Measurements from ENCODE around the gene MMP20. TPM values are rescaled to one million over a fixed set of nuclear protein-coding genes. Genes with fewer than 3 reads are reported as not detected.

Gene MMP20
- total RNA-seq, 4 donors from 2014 or later: not detected

GRCh38 chr11:102661040-102661439 is 35.9 kb upstream of the MMP20 start:
- no peak for TF ChIP-seq POLR2A (IDR thresholded peaks at IDR 0.05)
- TF ChIP-seq CTCF (IDR thresholded peaks at IDR 0.05): no peak
- Histone ChIP-seq H3K4me1 (no peaks in the 10 kb centered on the region), H3K27ac (no peak overlapping the region), H3K36me3 (no peaks in the 10 kb centered on the region), H3K27me3 (no peaks in the 10 kb centered on the region), H3K9me3 (no peaks in the 10 kb centered on the region), H3K4me3 (no peak overlapping the region)
- no peak for DNase-seq

- no peak for TF ChIP-seq CTCF (IDR thresholded peaks at IDR 0.05)
- TF ChIP-seq POLR2A (IDR thresholded peaks at IDR 0.05): no peak
- H3K36me3 ChIP-seq: no peaks in the 10 kb centered on the region
Measured at GRCh38 chr11:102656528-102656927, 31.4 kb upstream of the MMP20 start.

GRCh38 chr11:102655547-102655946 is 30.4 kb upstream of the MMP20 start:
- Histone ChIP-seq H3K36me3 (no peaks in the 10 kb centered on the region), H3K4me1 (no peaks in the 10 kb centered on the region), H3K27ac (no peak overlapping the region), H3K27me3 (no peaks in the 10 kb centered on the region), H3K4me3 (no peak overlapping the region), H3K9me3 (no peaks in the 10 kb centered on the region)
- TF ChIP-seq CTCF (IDR thresholded peaks at IDR 0.05): no peak
- TF ChIP-seq POLR2A (IDR thresholded peaks at IDR 0.05): no peak
- no peak for DNase-seq

More at GRCh38 chr11:102656528-102656927, 31.4 kb upstream of the MMP20 start:
- Histone ChIP-seq H3K9me3 (no peaks in the 10 kb centered on the region), H3K4me3 (no peak overlapping the region), H3K27ac (no peak overlapping the region), H3K4me1 (no peaks in the 10 kb centered on the region), H3K27me3 (no peaks in the 10 kb centered on the region)
- DNase-seq: no peak

GRCh38 chr11:102654761-102655160 is 29.6 kb upstream of the MMP20 start:
- Histone ChIP-seq H3K36me3 (no peaks in the 10 kb centered on the region), H3K4me3 (no peak overlapping the region), H3K27ac (no peak overlapping the region), H3K9me3 (no peaks in the 10 kb centered on the region), H3K4me1 (no peaks in the 10 kb centered on the region), H3K27me3 (no peaks in the 10 kb centered on the region)
- TF ChIP-seq POLR2A (IDR thresholded peaks at IDR 0.05) (no peak), CTCF (IDR thresholded peaks at IDR 0.05) (no peak)
- no peak for DNase-seq

- Histone ChIP-seq H3K27ac (no peak overlapping the region), H3K36me3 (no peaks in the 10 kb centered on the region), H3K4me3 (no peak overlapping the region), H3K4me1 (no peaks in the 10 kb centered on the region), H3K27me3 (no peaks in the 10 kb centered on the region), H3K9me3 (no peaks in the 10 kb centered on the region)
- TF ChIP-seq POLR2A (IDR thresholded peaks at IDR 0.05) (no peak), CTCF (IDR thresholded peaks at IDR 0.05) (no peak)
- DNase-seq: no peak
Measured at GRCh38 chr11:102653744-102654291, 28.7 kb upstream of the MMP20 start.

- Histone ChIP-seq H3K27ac (no peak overlapping the region), H3K36me3 (no peaks in the 10 kb centered on the region), H3K27me3 (no peaks in the 10 kb centered on the region), H3K4me3 (no peak overlapping the region), H3K9me3 (no peaks in the 10 kb centered on the region), H3K4me1 (no peaks in the 10 kb centered on the region)
- DNase-seq: no peak
- no peak for TF ChIP-seq CTCF (IDR thresholded peaks at IDR 0.05)
- no peak for TF ChIP-seq POLR2A (IDR thresholded peaks at IDR 0.05)
Measured at GRCh38 chr11:102647430-102647829, 22.3 kb upstream of the MMP20 start.
